ENCODE results near the gene OSTM1.

Gene OSTM1

GRCh38 chr6:108074359-108075144, at the start of gene OSTM1:
Gene OSTM1 (minus strand): TSS chr6:108074741. CDS start chr6:108074651, 90 bp downstream.
- DNase-seq (ENCODE audit: low read depth): peak; percentile 94
- peak within 1 kb of the TSS; percentile 84 for H3K4me3 ChIP-seq (ENCODE audit: low read depth, low read length)
- peak; percentile 73 for TF ChIP-seq POLR2A (IDR thresholded peaks at IDR 0.05; ENCODE audit: extremely low read depth, insufficient read length)
- TF ChIP-seq MYC (IDR thresholded peaks at IDR 0.05; ENCODE audit: low read depth, low read length): no peak
- no peak for TF ChIP-seq CTCF (IDR thresholded peaks at IDR 0.05; ENCODE audit: low read depth, low read length)
- TF ChIP-seq MAX (IDR thresholded peaks at IDR 0.05; ENCODE audit: low read depth, low read length): peak; percentile 22; the same call in 1 of the 2 replicates

- DNase-seq (ENCODE audit: low read depth): no peak
- no peak for TF ChIP-seq MYC (IDR thresholded peaks at IDR 0.05; ENCODE audit: low read depth, low read length)
- no peak for TF ChIP-seq POLR2A (IDR thresholded peaks at IDR 0.05; ENCODE audit: extremely low read depth, insufficient read length)
- TF ChIP-seq MAX (IDR thresholded peaks at IDR 0.05; ENCODE audit: low read depth, low read length): no peak
- TF ChIP-seq CTCF (IDR thresholded peaks at IDR 0.05; ENCODE audit: low read depth, low read length): no peak
- H3K4me3 ChIP-seq (ENCODE audit: low read depth, low read length): no peak overlapping the region
These were observed 49.4 kb upstream of the OSTM1 start for GRCh38 chr6:108123946-108124345.

- DNase-seq (ENCODE audit: low read depth): no peak
- no peak overlapping the region for H3K4me3 ChIP-seq (ENCODE audit: low read depth, low read length)
- TF ChIP-seq MAX (IDR thresholded peaks at IDR 0.05; ENCODE audit: low read depth, low read length) (no peak), MYC (IDR thresholded peaks at IDR 0.05; ENCODE audit: low read depth, low read length) (no peak), CTCF (IDR thresholded peaks at IDR 0.05; ENCODE audit: low read depth, low read length) (no peak), POLR2A (IDR thresholded peaks at IDR 0.05; ENCODE audit: extremely low read depth, insufficient read length) (no peak)
These were observed 49.0 kb upstream of the OSTM1 start for GRCh38 chr6:108123481-108123929.

GRCh38 chr6:108121612-108122011, 47.1 kb upstream of the OSTM1 start:
- H3K4me3 ChIP-seq (ENCODE audit: low read depth, low read length): no peak overlapping the region
- no peak for TF ChIP-seq POLR2A (IDR thresholded peaks at IDR 0.05; ENCODE audit: extremely low read depth, insufficient read length)
- TF ChIP-seq MYC (IDR thresholded peaks at IDR 0.05; ENCODE audit: low read depth, low read length): no peak
- no peak for TF ChIP-seq MAX (IDR thresholded peaks at IDR 0.05; ENCODE audit: low read depth, low read length)
- no peak for TF ChIP-seq CTCF (IDR thresholded peaks at IDR 0.05; ENCODE audit: low read depth, low read length)
- no peak for DNase-seq (ENCODE audit: low read depth)

GRCh38 chr6:108120311-108120710, 45.8 kb upstream of the OSTM1 start:
- no peak for DNase-seq (ENCODE audit: low read depth)
- H3K4me3 ChIP-seq (ENCODE audit: low read depth, low read length): no peak overlapping the region
- TF ChIP-seq MYC (IDR thresholded peaks at IDR 0.05; ENCODE audit: low read depth, low read length) (no peak), POLR2A (IDR thresholded peaks at IDR 0.05; ENCODE audit: extremely low read depth, insufficient read length) (no peak), MAX (IDR thresholded peaks at IDR 0.05; ENCODE audit: low read depth, low read length) (no peak), CTCF (IDR thresholded peaks at IDR 0.05; ENCODE audit: low read depth, low read length) (no peak)
